Measurements from ENCODE around the gene TSPAN9.

- TF ChIP-seq CTCF (IDR thresholded peaks at IDR 0.05) (no peak), POLR2AphosphoS5 (IDR thresholded peaks at IDR 0.05) (no peak), EP300 (IDR thresholded peaks at IDR 0.05) (no peak), POLR2A (IDR thresholded peaks at IDR 0.05; ENCODE audit: low read depth) (no peak)
These were observed 46.5 kb downstream of the TSPAN9 start for GRCh38 chr12:3123729-3124128.
